Naive thymus-derived CD8-positive, alpha-beta T cell (primary cell): Measurements from ENCODE around the gene GRK5. TPM values are rescaled to one million over a fixed set of nuclear protein-coding genes. Genes with fewer than 3 reads are reported as not detected.
A peak's percentile ranks its signal among the peaks of the same experiment; 100 is the strongest.

Experiments
- ATAC-seq, 2 donors: fragments of 150-1000 bp; cut with Tn5 transposase in 1 of 2; sonication (Bioruptor Pico), chemical (Tn5 transposase) in 1 of 2; 1 replicate in 1 of 2; 2 replicates in 1 of 2; pipeline ENCODE4 v1.10.0; 2021; ENCODE audit warnings: mild to moderate bottlenecking in 2 of 2, moderate library complexity in 2 of 2
- POLR2A ChIA-PET: fragments of 350-600 bp; sonication (Branson Sonifier 250); formaldehyde crosslinking; loops from one replicate; lab custom pipeline; 2021; ENCODE audit warnings: antibody characterized with exemption; lab: Charles Lee
- DNase-seq, 10 donors: peaks; one replicate each; pipeline versions ENCODE4 v3.0.0 to v3.0.0-alpha.2; 2020 to 2022
- H3K27ac Mint-ChIP-seq, 10 donors: one replicate each; pipeline ENCODE4 v1.8.0; 2020 to 2022; ENCODE audit warnings: mild to moderate bottlenecking in 10 of 10, mixed read lengths in 10 of 10, moderate library complexity in 4 of 10, inconsistent platforms in 1 of 10
- H3K27me3 Mint-ChIP-seq, 5 donors: one replicate each; pipeline ENCODE4 v1.8.0; 2021 to 2022; ENCODE audit warnings: mixed read lengths in 5 of 5
- H3K36me3 Mint-ChIP-seq, 3 donors: one replicate each; pipeline ENCODE4 v1.8.0; 2020 to 2022; ENCODE audit warnings: mixed read lengths in 3 of 3, mild to moderate bottlenecking in 2 of 3, inconsistent platforms in 1 of 3
- H3K4me1 Mint-ChIP-seq, 4 donors: one replicate each; pipeline ENCODE4 v1.8.0; 2021 to 2022; ENCODE audit warnings: mixed read lengths in 4 of 4
- H3K4me3 Mint-ChIP-seq, 10 donors: one replicate each; pipeline ENCODE4 v1.8.0; 2020 to 2022; ENCODE audit warnings: mild to moderate bottlenecking in 10 of 10, mixed read lengths in 10 of 10, moderate library complexity in 6 of 10, inconsistent platforms in 1 of 10
- H3K9me3 Mint-ChIP-seq, 9 donors: one replicate each; pipeline ENCODE4 v1.8.0; 2020 to 2022; ENCODE audit warnings: mixed read lengths in 9 of 9, mild to moderate bottlenecking in 3 of 9, inconsistent platforms in 1 of 9, moderate library complexity in 1 of 9
- polyA plus RNA-seq, 3 donors: library from polyadenylated mRNA; unstranded; fragments of 300-500 nt; fragmentation: Illumina TruSeq; gene quantifications; one replicate each; pipeline ENCODE4 v1.2.3, GENCODE V29; 2021
- total RNA-seq, 8 experiments: library from RNA in 2 of 8; stranded (reverse) in 2 of 8; gene quantifications; one replicate each; pipeline ENCODE4 v1.2.3 and lab custom pipeline; 2021 to 2026

The GRK5 gene
- total and polyA plus RNA-seq, 5 experiments from 2014 or later, result 4.4 to 23.2 (median 11.0) TPM

DNA sequence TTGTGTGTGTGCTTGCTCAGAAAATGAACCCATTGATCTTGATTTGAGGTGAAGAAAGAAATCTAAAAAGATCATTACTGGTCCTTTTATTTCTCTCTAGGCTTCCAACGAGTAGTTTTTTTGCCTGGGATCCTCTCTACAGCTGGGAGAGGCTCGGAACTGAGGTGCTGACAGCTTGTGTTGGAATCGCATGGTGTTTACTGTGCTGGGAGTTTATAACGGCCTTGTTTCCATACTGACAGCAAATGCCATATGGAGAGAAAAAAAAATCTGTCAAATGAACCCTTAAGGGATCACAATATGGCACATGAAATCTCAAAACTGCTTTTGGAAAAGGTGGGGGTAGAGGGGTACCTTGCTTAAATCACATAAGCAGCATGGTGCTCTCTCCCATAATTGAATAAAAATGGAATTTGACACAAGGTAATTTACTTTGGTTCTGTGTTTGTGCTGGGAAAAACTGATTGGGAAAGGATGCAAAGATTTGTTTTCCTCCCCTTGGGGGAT lies 170.1 kb downstream of the GRK5 start:
- Mint-ChIP-seq H3K4me1 (peaks cover 14 to 47% (median 28%) of the 10 kb centered on the region in 4 donors), H3K36me3 (peaks cover 0 to 17% (median 16%) of the 10 kb centered on the region in 3 donors), H3K4me3 (no peak overlapping the region), H3K27ac (peak overlapping the region in 3 of 10 donors; percentile 2 to 48 (median 19)), H3K9me3 (no peaks in the 10 kb centered on the region), H3K27me3 (no peaks in the 10 kb centered on the region)
- ATAC-seq (no peak), DNase-seq (no peak)
- POLR2A ChIA-PET, result no interaction called here

DNA sequence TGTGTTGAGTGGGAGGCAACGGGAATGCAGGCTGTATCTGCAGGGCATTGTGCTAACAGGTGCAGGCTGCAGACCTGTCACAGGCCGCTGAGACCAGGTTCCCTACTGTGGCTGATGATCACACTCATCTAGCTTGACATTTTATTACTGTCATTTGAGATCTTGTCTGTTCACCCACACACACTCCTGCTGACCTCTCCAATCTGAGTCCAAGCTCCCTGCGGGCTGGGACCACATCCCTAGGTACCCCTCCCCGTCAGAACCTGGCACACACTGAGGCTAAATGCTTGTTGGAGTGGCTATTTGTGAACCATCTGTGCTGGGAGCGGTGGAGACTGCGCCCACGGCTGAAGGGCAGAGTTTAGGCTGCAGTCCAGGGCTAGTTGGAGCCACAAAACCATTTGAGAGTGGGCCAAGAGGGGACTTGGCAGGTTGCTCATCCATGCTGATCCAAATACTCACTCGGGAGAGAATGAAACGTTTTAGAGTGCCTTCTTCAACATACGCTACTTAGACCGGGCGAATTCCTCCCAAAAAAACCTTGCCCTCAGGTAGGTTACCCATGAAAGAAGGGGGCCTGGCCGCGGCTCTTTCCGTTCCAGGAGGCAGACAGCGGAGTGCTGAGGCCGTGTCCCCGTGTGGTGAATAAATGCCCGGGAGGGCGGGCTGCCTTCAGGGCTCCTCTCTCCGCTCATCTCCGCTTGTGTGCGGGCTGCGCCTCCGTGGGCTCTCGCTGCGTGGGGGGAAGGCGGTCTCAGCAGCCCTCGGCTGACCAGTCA lies 170.8 kb downstream of the GRK5 start:
- DNase-seq (peak in 1 of 10 donors; percentile 18), ATAC-seq (no peak)
- POLR2A ChIA-PET, result no interaction called here
- peaks cover 0 to 24% (median 18%) of the 10 kb centered on the region in 3 donors for H3K36me3 Mint-ChIP-seq
- no peak overlapping the region for H3K4me3 Mint-ChIP-seq
- peaks cover 14 to 46% (median 28%) of the 10 kb centered on the region in 4 donors for H3K4me1 Mint-ChIP-seq
- no peaks in the 10 kb centered on the region for H3K9me3 Mint-ChIP-seq
- H3K27me3 Mint-ChIP-seq, result no peaks in the 10 kb centered on the region
- H3K27ac Mint-ChIP-seq, result peak overlapping the region in 2 of 10 donors; percentile 2 to 48

DNA sequence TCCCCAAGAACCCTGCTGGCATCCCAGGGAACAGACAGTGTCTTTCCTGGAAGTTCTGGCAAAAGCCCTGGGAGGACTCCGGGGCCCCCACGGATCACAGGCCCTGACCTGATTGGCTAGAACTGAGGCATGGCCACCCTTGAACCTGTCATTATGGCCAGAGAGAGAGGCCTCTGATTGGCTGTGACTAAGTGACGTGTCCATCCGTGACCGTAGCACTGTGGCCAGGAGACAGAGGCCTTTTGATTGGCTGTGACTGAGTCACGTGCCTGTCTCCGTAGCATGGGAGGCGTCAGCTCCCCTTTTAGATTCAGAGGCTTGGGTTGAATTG lies 171.3 kb downstream of the GRK5 start:
- ATAC-seq (no peak), DNase-seq (peak in 1 of 10 donors; percentile 50)
- H3K9me3 Mint-ChIP-seq, result no peaks in the 10 kb centered on the region
- H3K36me3 Mint-ChIP-seq, result peaks cover 0 to 26% (median 20%) of the 10 kb centered on the region in 3 donors
- H3K4me1 Mint-ChIP-seq, result peaks cover 14 to 46% (median 31%) of the 10 kb centered on the region in 4 donors
- H3K27me3 Mint-ChIP-seq, result no peaks in the 10 kb centered on the region
- POLR2A ChIA-PET, result no interaction called here
- H3K4me3 Mint-ChIP-seq, result no peak overlapping the region
- H3K27ac Mint-ChIP-seq, result no peak overlapping the region

DNA sequence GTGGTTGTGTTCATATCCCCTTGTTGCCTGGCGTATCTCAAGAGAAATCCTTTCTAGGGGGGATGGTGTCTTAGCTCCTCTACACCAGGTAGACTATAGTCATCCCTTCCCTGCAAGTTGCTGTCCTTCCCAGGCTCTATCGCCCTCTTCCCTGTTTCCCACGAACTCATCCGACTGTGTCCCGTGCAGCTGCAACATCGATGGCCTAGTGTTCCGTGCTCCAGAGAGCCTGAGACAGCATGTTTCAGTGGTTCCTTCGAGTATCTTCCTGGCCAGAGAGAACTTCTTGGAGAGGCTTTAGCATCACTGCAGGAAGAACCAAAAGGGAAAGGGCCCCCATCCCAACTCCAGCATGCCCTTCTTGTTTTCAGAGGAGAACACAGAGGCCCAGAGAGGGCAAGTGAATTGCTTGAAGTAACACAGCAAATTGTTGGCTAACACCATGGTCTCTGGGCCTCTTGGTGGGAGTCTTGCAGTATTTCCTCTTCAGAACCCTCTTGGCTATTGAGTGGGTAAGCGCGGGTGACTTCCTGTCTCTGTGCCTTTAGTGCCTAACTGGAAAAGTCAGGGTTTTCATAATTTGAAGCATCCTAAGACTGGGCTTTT lies 172.2 kb downstream of the GRK5 start:
- no peaks in the 10 kb centered on the region for H3K27me3 Mint-ChIP-seq
- no peak overlapping the region for H3K4me3 Mint-ChIP-seq
- ATAC-seq (no peak), DNase-seq (no peak)
- H3K4me1 Mint-ChIP-seq, result peaks cover 17 to 46% (median 37%) of the 10 kb centered on the region in 4 donors
- H3K36me3 Mint-ChIP-seq, result peaks cover 0 to 29% (median 23%) of the 10 kb centered on the region in 3 donors
- no peaks in the 10 kb centered on the region for H3K9me3 Mint-ChIP-seq
- POLR2A ChIA-PET, result no interaction called here
- peak overlapping the region in 3 of 10 donors; percentile 11 to 56 (median 52) for H3K27ac Mint-ChIP-seq

DNA sequence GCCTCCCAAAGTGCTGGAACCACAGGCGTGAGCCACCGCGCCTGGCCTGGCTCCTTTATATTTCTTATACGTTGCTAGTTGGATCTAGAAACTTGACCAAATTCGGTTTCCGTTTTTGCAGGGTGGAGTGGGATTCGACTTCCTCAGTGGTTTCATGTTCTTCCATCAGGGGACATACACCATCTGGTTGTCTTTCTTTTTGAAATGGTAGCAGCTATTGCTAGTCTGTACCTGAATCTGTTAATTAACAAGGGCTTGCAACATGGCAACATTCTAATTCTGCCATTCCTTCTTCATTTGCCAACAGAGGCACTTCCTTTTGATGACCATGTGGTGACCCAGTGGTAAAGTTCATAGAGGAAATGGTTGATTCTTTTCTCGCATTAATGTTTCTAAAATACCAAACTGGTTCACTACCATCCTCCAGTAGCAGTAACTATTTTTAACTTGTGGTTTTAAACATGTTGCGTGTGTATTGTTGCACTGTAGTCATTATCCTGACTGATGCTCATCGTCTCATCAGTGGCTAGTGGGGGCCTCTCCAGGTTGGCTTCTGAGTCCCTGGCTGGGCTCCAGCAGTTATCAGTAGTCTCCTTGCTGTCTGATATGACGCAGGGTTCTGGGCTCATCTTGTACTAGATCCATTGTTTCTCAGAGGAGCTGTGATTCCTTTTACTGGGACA lies 175.9 kb downstream of the GRK5 start:
- H3K4me1 Mint-ChIP-seq, result peaks cover 10 to 41% (median 33%) of the 10 kb centered on the region in 4 donors
- H3K9me3 Mint-ChIP-seq, result peaks cover 0 to 3% (median 0%) of the 10 kb centered on the region in 9 donors
- no peak overlapping the region for H3K4me3 Mint-ChIP-seq
- peaks cover 0 to 38% (median 37%) of the 10 kb centered on the region in 3 donors for H3K36me3 Mint-ChIP-seq
- DNase-seq (peak in 1 of 10 donors; percentile 18), ATAC-seq (no peak)
- no peaks in the 10 kb centered on the region for H3K27me3 Mint-ChIP-seq
- H3K27ac Mint-ChIP-seq, result peak overlapping the region in 7 of 10 donors; percentile 25 to 66 (median 56)
- POLR2A ChIA-PET, result interaction anchor here (0.5 kb wide), 1 partner anchor 176 kb away, joined by 3 read pairs; the partner anchor contains the start of gene GRK5

DNA sequence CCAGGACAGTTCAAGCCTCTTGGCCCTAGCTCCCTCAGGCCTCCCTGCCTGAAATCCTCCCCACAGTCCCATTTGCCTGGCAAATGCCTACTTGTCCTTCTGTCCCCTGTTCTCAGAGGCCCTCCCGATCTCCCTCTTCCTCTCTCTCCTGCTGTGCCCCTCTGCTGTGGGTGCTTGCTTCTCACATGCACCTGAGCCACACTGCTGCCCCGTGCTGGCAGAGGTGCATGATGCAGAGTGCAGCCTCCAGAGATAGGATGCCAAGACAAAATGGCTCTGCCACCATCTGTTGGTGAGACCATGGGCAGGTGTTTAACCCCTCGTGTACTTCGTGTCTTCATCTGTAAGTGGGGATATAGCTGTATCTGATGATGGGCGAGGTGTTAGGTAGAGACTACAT lies 176.8 kb downstream of the GRK5 start:
- ATAC-seq (no peak), DNase-seq (no peak)
- Mint-ChIP-seq H3K9me3 (peaks cover 0 to 3% (median 0%) of the 10 kb centered on the region in 9 donors), H3K36me3 (peaks cover 0 to 38% (median 37%) of the 10 kb centered on the region in 3 donors), H3K27ac (peak overlapping the region in 4 of 10 donors; percentile 1 to 56 (median 22)), H3K27me3 (no peaks in the 10 kb centered on the region), H3K4me3 (no peak overlapping the region), H3K4me1 (peaks cover 10 to 39% (median 31%) of the 10 kb centered on the region in 4 donors)
- POLR2A ChIA-PET, result no interaction called here

DNA sequence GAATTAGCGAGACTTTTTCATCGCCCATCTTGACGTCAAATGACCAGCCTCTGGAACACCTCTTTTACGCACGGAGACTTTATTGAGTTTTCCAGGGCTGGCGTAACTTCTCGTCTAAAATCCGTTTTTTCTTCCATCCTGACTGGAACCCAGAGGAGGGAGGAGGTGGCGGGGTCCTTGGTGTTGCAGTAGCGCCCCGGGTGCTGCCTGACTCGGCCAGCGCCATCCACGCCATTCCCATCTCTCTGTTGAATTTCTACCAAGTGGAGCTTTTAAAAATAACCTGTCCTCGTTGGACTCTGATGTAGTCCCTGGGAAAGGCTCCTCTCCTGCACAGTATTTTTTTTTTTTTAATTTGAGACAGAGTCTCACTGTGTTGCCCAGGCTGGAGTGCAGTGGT lies 179.3 kb downstream of the GRK5 start:
- DNase-seq (no peak), ATAC-seq (no peak)
- peaks cover 0 to 30% (median 24%) of the 10 kb centered on the region in 3 donors for H3K36me3 Mint-ChIP-seq
- H3K4me3 Mint-ChIP-seq, result no peak overlapping the region
- peaks cover 0 to 3% (median 0%) of the 10 kb centered on the region in 9 donors for H3K9me3 Mint-ChIP-seq
- peaks cover 14 to 33% (median 19%) of the 10 kb centered on the region in 4 donors for H3K4me1 Mint-ChIP-seq
- H3K27ac Mint-ChIP-seq, result peak overlapping the region in 1 of 10 donors; percentile 63
- H3K27me3 Mint-ChIP-seq, result no peaks in the 10 kb centered on the region
- POLR2A ChIA-PET, result no interaction called here

DNA sequence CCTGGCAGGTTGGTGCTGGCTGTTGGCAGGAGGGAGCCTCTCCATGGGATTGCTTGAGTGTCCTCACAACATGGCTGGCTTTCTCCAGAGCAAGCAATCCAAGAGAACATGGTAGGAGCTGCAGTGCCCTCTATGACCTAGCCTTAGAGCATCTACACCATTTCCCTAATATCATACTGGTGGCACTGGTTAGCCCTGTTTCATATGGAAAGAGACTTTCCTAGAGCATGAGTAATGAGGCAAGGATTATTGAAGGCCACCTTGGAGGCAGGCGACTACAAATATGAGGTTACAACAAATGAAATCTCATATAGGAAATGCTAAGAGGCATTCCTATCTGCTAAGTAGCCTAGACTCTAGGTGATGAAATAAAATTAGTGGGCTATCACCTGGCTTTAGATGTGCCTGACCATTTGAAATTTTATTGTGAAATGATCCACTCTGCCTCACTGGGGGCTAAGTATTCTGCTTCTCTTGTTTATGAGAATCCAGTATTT lies 181.5 kb downstream of the GRK5 start:
- DNase-seq (no peak), ATAC-seq (no peak)
- Mint-ChIP-seq H3K4me3 (no peak overlapping the region), H3K36me3 (peaks cover 0 to 18% (median 17%) of the 10 kb centered on the region in 3 donors), H3K27me3 (no peaks in the 10 kb centered on the region), H3K27ac (peak overlapping the region in 1 of 10 donors; percentile 37), H3K4me1 (peaks cover 13 to 18% (median 14%) of the 10 kb centered on the region in 4 donors), H3K9me3 (peaks cover 0 to 3% (median 0%) of the 10 kb centered on the region in 9 donors)
- POLR2A ChIA-PET, result no interaction called here

DNA sequence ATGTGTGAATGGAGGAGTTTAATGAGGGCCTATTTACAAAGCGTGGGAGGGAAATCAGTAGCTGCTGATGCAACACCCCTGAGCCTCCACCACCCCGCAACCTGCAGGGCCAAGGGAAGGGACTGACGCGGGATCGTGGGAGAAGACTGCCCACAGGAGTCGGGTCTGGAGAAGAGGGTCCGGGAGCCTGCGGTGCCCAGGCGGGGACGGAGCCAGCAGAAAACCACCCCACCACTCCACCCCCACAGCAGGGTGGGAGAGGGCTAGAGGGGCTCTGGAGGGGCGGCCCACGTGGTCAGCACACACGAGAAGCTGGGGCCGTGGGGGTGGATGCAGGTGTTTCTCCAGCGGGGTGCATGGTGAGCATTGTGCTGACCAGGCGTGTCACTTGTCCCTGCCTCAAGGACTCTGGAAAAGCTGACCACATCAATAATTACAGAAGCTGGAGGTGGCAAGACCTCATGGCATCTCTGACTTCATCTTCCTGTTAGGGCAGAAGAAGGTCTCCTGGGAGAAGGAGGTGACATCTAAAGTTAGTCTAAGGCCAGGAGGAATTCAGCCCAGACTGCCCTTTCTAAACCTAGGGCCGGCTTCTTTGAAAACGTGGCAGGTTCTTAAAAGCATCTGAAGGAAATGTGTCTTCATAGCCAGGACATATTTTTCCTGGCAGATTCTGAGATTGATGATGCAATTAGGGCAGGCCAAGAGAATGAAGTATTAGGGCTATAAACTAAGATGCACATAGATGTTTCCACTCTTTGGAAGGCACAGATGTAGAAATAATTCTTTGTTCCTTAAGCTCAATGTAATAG lies 184.3 kb downstream of the GRK5 start:
- POLR2A ChIA-PET, result no interaction called here
- peaks cover 16 to 29% (median 18%) of the 10 kb centered on the region in 4 donors for H3K4me1 Mint-ChIP-seq
- H3K4me3 Mint-ChIP-seq, result no peak overlapping the region

DNA sequence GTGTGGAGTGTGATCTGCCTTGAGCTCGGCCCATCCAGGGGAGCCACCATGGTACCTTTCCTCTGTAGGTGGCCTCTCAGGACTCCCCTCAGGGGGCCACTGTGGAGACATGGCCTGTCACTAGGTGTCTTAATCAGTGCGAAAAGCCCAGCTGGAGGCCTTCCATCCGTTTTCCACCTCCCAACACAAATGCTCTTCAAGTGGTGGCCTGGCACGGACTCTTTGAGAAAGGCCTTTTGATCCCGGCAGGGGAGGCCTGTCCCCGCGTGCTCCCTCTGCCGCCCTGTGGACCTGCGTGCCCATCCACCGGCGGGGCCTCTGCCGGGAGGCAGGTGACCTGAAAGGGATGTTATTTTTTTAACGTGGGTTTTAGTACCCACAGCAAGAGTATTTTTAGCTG lies 185.6 kb downstream of the GRK5 start:
- ATAC-seq (no peak), DNase-seq (no peak)
- Mint-ChIP-seq H3K4me3 (no peak overlapping the region), H3K27me3 (no peaks in the 10 kb centered on the region), H3K36me3 (peaks cover 0 to 18% (median 0%) of the 10 kb centered on the region in 3 donors), H3K9me3 (no peaks in the 10 kb centered on the region), H3K4me1 (peaks cover 16 to 34% (median 18%) of the 10 kb centered on the region in 4 donors), H3K27ac (peak overlapping the region in 1 of 10 donors; percentile 37)
- POLR2A ChIA-PET, result interaction anchor here (0.6 to 0.7 kb wide), 2 partner anchors 161 to 429 kb away, joined by 3 to 4 read pairs; no protein-coding TSS in a partner anchor

More for the DNA sequence above, 184.3 kb downstream of the GRK5 start:
- ATAC-seq, result no peak
- Mint-ChIP-seq H3K36me3 (peaks cover 0 to 9% (median 5%) of the 10 kb centered on the region in 3 donors), H3K27me3 (no peaks in the 10 kb centered on the region), H3K27ac (no peak overlapping the region), H3K9me3 (no peaks in the 10 kb centered on the region)
- DNase-seq, result no peak

DNA sequence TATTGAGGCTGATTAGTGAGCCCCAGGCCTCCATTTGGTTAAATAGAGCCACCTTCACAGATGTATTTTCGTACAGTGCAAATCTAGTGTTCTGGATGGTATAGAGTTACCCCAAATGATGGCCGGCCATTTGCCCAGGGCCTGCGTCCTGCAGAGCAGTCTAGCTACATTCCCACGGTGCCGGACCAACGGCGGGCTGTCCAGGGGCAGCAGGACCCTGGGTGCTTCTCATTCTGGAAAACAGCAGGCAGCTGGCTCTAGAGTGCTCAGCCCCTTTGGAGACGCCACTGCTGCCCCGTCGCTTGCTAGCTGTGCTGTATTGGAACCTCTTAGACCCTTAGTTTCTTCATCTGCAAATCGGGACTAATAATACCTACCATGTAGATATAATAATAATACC lies 186.1 kb downstream of the GRK5 start:
- peak overlapping the region in 3 of 10 donors; percentile 82 to 91 (median 85) for H3K27ac Mint-ChIP-seq
- no peak overlapping the region for H3K4me3 Mint-ChIP-seq
- peaks cover 16 to 34% (median 18%) of the 10 kb centered on the region in 4 donors for H3K4me1 Mint-ChIP-seq
- DNase-seq, result no peak
- no peaks in the 10 kb centered on the region for H3K9me3 Mint-ChIP-seq
- peaks cover 0 to 18% (median 0%) of the 10 kb centered on the region in 3 donors for H3K36me3 Mint-ChIP-seq
- no peak for ATAC-seq
- H3K27me3 Mint-ChIP-seq, result no peaks in the 10 kb centered on the region
- POLR2A ChIA-PET, result interaction anchor here (0.6 kb wide), 1 partner anchor 161 kb away, joined by 4 read pairs; no protein-coding TSS in a partner anchor
